Measurements from ENCODE around the gene HTRA2. TPM values are rescaled to one million over a fixed set of nuclear protein-coding genes. Genes with fewer than 3 reads are reported as not detected.

HTRA2 gene
- total RNA-seq, 4 donors from 2014 or later = 13.1 to 40.1 (median 33.9) TPM

DNA sequence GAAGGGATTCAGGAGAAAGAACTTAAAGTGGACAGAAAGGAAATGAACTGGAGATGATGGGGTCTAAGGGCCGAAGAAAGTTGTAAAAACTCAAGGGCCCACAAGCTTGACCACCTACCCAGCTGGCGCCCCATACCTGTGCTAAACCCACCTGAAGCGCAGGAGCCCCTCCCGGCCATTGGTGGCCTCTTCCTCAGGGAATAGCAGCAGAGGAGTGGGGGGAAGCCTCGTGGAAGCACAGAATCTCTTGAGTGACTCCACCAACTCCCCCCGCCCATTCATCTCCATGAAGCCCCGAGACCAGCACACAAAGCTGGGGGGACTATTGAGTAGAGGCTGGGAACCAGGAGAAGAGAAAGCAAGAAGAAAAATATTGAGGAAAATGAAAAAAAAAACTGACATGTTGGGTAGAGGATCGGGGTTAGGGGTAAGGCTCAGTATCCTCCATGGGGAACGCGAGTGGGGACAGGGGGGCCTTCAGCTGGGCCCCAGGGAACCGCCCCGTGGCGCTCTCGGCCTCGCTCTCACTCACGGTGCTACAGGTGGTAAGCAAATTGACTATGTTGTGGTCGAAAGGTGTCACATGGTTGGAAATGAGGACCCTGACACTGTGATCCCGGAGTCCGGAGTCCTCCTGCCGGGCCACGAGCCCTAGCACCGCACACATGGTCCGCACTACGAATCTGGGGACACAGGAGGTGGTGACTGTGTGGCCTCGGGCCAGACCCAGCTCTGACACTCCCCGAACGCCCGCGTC, 955 bp upstream of the HTRA2 start:
- Histone ChIP-seq H3K4me1 (peaks cover 0 to 8% of the 10 kb centered on the region in 2 donors), H3K27ac (peak overlapping the region; percentile 75 to 88), H3K4me3 (peak overlapping the region; percentile 69 to 84), H3K36me3 (no peaks in the 10 kb centered on the region), H3K27me3 (no peaks in the 10 kb centered on the region), H3K9me3 (no peaks in the 10 kb centered on the region)
- TF ChIP-seq, protein P1, sequence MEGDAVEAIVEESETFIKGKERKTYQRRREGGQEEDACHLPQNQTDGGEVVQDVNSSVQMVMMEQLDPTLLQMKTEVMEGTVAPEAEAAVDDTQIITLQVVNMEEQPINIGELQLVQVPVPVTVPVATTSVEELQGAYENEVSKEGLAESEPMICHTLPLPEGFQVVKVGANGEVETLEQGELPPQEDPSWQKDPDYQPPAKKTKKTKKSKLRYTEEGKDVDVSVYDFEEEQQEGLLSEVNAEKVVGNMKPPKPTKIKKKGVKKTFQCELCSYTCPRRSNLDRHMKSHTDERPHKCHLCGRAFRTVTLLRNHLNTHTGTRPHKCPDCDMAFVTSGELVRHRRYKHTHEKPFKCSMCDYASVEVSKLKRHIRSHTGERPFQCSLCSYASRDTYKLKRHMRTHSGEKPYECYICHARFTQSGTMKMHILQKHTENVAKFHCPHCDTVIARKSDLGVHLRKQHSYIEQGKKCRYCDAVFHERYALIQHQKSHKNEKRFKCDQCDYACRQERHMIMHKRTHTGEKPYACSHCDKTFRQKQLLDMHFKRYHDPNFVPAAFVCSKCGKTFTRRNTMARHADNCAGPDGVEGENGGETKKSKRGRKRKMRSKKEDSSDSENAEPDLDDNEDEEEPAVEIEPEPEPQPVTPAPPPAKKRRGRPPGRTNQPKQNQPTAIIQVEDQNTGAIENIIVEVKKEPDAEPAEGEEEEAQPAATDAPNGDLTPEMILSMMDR (IDR thresholded peaks at IDR 0.05) = no peak
- TF ChIP-seq POLR2A (IDR thresholded peaks at IDR 0.05) = no peak
- intact Hi-C loops (cut with DNase I; ENCODE audit: low total_unique reads) = no loop called here
- no peak for DNase-seq

DNA sequence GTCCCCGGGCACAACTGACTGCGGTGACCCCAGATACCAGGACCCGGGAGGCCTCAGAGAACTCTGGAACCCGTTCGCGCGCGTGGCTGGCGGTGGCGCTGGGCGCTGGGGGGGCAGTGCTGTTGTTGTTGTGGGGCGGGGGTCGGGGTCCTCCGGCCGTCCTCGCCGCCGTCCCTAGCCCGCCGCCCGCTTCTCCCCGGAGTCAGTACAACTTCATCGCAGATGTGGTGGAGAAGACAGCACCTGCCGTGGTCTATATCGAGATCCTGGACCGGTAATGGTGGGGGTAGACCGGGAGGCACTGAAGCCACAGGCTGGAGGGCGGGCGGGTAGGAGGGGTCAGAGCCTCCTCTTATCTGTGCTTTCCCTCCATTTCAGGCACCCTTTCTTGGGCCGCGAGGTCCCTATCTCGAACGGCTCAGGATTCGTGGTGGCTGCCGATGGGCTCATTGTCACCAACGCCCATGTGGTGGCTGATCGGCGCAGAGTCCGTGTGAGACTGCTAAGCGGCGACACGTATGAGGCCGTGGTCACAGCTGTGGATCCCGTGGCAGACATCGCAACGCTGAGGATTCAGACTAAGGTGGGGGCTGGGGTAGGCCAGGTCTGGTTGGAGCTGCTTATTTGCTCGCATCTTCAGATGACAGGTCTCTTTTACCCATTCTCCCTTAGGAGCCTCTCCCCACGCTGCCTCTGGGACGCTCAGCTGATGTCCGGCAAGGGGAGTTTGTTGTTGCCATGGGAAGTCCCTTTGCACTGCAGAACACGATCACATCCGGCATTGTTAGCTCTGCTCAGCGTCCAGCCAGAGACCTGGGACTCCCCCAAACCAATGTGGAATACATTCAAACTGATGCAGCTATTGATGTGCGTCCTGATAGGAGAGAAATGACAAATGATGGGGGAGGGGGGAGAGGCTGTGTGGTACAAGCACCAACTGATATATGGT, 780 bp downstream of the HTRA2 start:
- no peaks in the 10 kb centered on the region for H3K9me3 ChIP-seq
- H3K4me3 ChIP-seq = peak overlapping the region; percentile 69 to 84
- H3K4me1 ChIP-seq = peaks cover 0 to 8% of the 10 kb centered on the region in 2 donors
- TF ChIP-seq, protein P1 (IDR thresholded peaks at IDR 0.05) = no peak
- no peak for TF ChIP-seq POLR2A (IDR thresholded peaks at IDR 0.05)
- H3K27ac ChIP-seq = peak overlapping the region; percentile 61 to 88
- intact Hi-C loops (cut with DNase I; ENCODE audit: low total_unique reads) = no loop called here
- no peaks in the 10 kb centered on the region for H3K36me3 ChIP-seq
- peak in 1 of 2 donors; percentile 38 for DNase-seq
- H3K27me3 ChIP-seq = no peaks in the 10 kb centered on the region

DNA sequence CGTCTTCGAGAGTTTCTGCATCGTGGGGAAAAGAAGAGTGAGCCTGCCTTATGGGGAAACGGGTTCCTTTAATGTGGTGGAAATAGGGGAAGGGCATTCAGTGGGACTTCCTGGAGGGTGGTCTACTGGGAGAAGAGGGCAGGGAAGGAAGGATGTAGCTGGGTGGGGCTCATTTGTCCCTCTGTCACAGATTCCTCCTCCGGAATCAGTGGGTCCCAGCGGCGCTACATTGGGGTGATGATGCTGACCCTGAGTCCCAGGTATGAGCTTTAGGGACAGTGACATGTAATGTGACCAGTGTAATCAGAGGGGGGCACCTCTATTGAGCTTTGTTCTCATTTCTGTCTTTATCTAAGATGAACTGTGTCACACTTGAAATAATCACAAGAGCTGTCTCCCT, 1.9 kb downstream of the HTRA2 start:
- Histone ChIP-seq H3K9me3 (no peaks in the 10 kb centered on the region), H3K4me1 (peaks cover 0 to 8% of the 10 kb centered on the region in 2 donors), H3K36me3 (no peaks in the 10 kb centered on the region), H3K4me3 (no peak overlapping the region), H3K27me3 (no peaks in the 10 kb centered on the region), H3K27ac (peak overlapping the region in 1 of 2 donors; percentile 7)
- intact Hi-C loops (cut with DNase I; ENCODE audit: low total_unique reads) = no loop called here
- TF ChIP-seq, protein P1 (IDR thresholded peaks at IDR 0.05) = no peak
- no peak for TF ChIP-seq POLR2A (IDR thresholded peaks at IDR 0.05)
- DNase-seq = no peak

DNA sequence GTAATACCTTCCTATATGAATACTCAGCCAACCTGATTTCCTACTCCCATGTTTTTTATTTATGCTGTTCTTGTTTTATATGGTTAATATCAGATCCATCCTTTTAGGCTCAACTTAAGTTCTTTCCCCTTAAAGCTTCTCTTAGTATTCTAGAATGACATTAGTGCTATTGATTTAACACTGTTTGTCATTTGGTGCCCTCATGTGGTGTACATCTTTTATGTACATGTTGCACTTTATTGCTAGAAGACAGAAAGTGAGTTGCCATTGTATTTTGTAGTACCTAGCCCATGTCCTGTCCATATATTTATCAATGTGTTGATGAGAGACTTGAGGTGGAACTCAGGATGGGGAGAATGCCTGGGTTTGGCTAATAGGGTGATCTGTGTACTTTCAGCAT, 2.5 kb downstream of the HTRA2 start:
- H3K27me3 ChIP-seq = no peaks in the 10 kb centered on the region
- H3K9me3 ChIP-seq = no peaks in the 10 kb centered on the region
- no peak overlapping the region for H3K27ac ChIP-seq
- TF ChIP-seq, protein P1 (IDR thresholded peaks at IDR 0.05) = no peak
- no peak for TF ChIP-seq POLR2A (IDR thresholded peaks at IDR 0.05)
- peaks cover 0 to 8% of the 10 kb centered on the region in 2 donors for H3K4me1 ChIP-seq
- no peak for DNase-seq
- intact Hi-C loops (cut with DNase I; ENCODE audit: low total_unique reads) = no loop called here
- H3K4me3 ChIP-seq = no peak overlapping the region
- H3K36me3 ChIP-seq = no peaks in the 10 kb centered on the region

DNA sequence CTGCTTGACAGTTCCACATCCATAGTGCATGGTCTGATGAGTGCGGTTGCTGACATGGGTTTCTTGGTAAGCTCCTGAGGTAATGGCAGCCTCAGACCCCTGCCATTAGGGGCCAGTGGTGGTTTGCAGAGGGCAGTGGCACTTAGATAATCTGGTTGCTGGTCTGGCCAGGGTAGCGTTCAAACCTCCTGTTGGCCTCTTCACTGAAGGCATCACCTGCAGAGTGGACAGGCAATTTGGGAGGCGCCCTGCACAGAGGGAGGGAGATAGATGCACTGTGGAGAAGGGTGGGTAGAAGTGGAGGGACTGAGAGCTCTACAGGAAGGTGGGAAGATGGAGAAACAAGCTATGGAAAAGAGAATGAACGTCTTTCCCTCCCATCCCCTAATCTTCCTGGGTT, 3.7 kb downstream of the HTRA2 start:
- intact Hi-C loops (cut with DNase I; ENCODE audit: low total_unique reads) = no loop called here
- H3K27me3 ChIP-seq = no peaks in the 10 kb centered on the region
- H3K4me1 ChIP-seq = peaks cover 0 to 7% of the 10 kb centered on the region in 2 donors
- DNase-seq = no peak
- H3K9me3 ChIP-seq = no peaks in the 10 kb centered on the region
- H3K27ac ChIP-seq = no peak overlapping the region
- TF ChIP-seq POLR2A (IDR thresholded peaks at IDR 0.05) = no peak
- TF ChIP-seq, protein P1 (IDR thresholded peaks at IDR 0.05) = no peak
- H3K36me3 ChIP-seq = no peaks in the 10 kb centered on the region
- no peak overlapping the region for H3K4me3 ChIP-seq
